IMR-90 (cell line): Measurements from ENCODE around the gene ITGA1.

Experiments used
- FOS ChIP-seq: fragments of 150-350 bp; IDR thresholded peaks from 2 replicates; pipeline ENCODE4 v1.6.1; 2016; ENCODE audit warnings: low read depth, low read length
- POLR2A ChIP-seq: IDR thresholded peaks from 2 replicates; pipeline ENCODE4 v1.6.1; 2012; ENCODE audit warnings: mild to moderate bottlenecking, low read depth, low read length
- SMC3 ChIP-seq: fragments of 150-350 bp; IDR thresholded peaks from 2 replicates; pipeline ENCODE4 v1.6.1; 2016; ENCODE audit warnings: low read depth, mild to moderate bottlenecking, antibody characterized with exemption, low read length, moderate library complexity
- TF ChIP-seq, protein P1 (sequence below): conservative IDR thresholded peaks from 2 replicates; pipeline ENCODE4 v1.5.1; 2012; ENCODE audit warnings: mild to moderate bottlenecking, low read depth, low read length, improper control_type of control experiment

DNA sequence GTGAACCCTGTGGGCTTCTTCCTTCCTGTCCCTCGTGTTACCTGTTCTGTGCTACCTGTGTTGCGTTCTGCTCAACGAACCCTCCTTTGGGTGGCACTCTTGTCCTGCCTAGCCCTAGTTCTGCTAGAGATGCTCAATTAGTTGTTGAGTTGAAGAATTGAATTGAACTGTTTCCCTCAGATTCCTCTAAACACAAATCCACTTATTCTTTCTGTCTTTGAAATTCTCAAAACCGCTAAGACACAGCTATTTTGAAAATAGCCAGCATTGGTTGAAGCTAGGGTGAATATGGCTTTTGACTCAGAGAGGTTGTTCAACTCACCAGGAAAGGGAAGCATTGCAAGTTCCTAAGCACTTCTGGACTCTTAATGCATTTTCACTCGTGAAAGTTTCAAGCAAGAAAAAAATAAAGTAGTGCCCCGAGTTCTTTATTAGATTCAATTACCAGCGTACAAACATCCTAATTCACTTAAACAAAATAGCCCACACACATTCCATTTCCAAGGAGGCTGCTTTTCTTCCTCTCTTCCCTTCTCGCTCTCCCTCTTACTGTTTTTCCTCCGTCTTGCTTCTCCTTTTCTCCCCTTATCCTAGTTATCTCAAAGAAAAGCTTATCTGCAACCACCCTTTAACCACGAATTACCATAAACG, 642 bp upstream of the ITGA1 start:
- TF ChIP-seq POLR2A (no peak), SMC3 (0 out of 2 replicates have a peak, but pooled peaks have one; percentile 23), FOS (no peak)
- TF ChIP-seq, protein P1, sequence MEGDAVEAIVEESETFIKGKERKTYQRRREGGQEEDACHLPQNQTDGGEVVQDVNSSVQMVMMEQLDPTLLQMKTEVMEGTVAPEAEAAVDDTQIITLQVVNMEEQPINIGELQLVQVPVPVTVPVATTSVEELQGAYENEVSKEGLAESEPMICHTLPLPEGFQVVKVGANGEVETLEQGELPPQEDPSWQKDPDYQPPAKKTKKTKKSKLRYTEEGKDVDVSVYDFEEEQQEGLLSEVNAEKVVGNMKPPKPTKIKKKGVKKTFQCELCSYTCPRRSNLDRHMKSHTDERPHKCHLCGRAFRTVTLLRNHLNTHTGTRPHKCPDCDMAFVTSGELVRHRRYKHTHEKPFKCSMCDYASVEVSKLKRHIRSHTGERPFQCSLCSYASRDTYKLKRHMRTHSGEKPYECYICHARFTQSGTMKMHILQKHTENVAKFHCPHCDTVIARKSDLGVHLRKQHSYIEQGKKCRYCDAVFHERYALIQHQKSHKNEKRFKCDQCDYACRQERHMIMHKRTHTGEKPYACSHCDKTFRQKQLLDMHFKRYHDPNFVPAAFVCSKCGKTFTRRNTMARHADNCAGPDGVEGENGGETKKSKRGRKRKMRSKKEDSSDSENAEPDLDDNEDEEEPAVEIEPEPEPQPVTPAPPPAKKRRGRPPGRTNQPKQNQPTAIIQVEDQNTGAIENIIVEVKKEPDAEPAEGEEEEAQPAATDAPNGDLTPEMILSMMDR: 0 out of 2 replicates have a peak, but pooled peaks have one; percentile 26
